Subcutaneous adipose tissue (tissue), 4 donors: Measurements from ENCODE around the gene SNAPC5. TPM values are rescaled to one million over a fixed set of nuclear protein-coding genes. Genes with fewer than 3 reads are reported as not detected.

Source experiments
- CTCF ChIP-seq: fragments of 450-650 bp; IDR thresholded peaks from one replicate; pipeline ENCODE4 v1.5.1; 2016; ENCODE audit warnings: low read depth, mild to moderate bottlenecking, control low read depth, antibody characterized with exemption, moderate library complexity
- total RNA-seq, 4 donors: library from RNA; depleted of rRNA; stranded (reverse); fragments of >200 nt; gene quantifications; one replicate each; pipeline ENCODE4 v1.1.0, GENCODE V29; 2016

Gene SNAPC5
- total RNA-seq, 4 donors from 2014 or later: 19.8 to 29.7 (median 21.9) TPM

DNA sequence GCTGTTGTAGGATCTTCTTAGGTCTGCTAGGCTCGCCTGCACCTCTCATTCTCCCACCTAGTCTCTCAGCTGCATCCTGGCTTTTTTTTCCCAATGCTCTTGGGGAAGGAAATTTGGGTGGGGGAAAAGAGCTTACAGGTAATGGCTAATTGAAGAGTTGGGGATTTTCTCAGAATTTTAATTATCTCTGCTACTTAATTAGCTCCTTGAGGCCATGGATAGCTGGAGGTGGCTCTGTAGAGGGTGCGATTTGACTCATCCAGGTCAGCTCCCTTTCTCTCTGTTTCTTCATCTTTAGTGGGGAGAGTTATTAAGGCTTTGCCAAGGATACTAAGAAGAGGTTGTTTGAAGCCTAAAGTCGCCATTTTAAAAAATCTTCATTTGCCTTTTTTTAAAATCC is 22.6 kb downstream of the SNAPC5 start:
- TF ChIP-seq CTCF: no peak

DNA sequence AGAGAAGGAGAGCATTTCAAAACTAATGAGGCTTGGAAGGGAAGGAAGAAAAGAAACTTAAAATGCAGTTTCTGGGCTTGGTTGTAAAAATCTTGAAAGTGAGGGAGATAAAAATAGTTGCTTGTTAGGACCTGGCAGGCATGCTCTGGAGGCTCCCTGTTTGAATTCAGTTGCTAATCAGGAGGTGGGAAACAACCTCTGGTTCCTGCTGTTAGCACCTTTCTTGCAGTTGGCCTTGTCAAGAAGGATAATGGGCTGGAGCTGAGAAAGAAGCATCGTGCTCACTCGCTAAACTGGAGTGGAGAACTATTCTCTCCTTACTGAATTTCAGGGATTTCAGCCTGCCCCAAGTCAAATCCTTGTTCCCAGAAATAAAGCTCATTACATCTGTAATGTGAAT is 23.4 kb downstream of the SNAPC5 start:
- no peak for TF ChIP-seq CTCF

GRCh38 chr15:66472176-66472999 is 25.2 kb downstream of the SNAPC5 start:
- TF ChIP-seq CTCF: no peak

DNA sequence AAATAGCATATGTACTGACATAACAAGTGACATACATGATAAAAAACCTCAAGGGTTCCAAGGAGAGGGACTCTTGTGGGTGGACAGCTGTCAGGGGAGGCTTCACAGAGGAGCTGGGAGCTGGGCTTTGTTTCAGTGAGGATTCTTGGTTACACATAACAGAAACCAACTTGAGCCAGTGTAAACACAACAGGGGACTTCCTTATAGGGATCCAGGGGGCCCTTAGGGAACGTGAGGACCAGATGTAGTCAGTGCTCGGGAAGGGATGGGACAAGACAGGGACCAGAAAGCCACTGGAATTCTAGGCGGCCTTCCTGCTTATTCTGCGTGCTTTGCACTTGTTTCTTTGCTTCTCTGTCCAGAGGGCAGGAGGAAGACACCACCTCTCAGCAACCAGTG is 34.9 kb downstream of the SNAPC5 start:
- TF ChIP-seq CTCF: no peak

- TF ChIP-seq CTCF: no peak
Observed at GRCh38 chr15:66461917-66462316, 35.6 kb downstream of the SNAPC5 start.

GRCh38 chr15:66459818-66460615 is 37.5 kb downstream of the SNAPC5 start:
- no peak for TF ChIP-seq CTCF

DNA sequence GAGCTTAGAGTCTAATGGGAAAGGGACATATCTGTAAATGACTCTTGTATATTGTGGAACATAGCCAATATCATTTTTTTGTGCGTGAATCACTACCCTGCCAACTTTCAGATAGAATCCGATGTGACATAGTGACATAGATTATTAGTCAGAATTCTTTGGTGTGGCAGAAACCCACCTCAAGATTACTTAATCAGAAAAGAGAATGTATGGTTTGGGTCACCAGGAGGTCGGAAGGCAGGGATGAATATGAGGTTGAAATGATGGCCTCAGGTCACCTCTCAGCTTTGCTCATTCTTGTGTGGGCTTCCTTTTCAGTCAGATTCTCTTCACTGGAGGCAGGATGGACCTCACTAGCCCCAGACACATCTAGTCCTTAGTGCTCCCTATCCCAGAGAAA is 41.4 kb downstream of the SNAPC5 start:
- no peak for TF ChIP-seq CTCF
